DND-41 (cell line): ENCODE measurements around the gene SLC39A10.
"Not testable (repeated sequence)": the region's sequence is repeated elsewhere in the genome, so short reads cannot be mapped to it uniquely, and the experiment has no call there.

Experiments used
- ATAC-seq: fragments of 200-7000 bp; cut with Tn5 transposase; 3 replicates; pipeline ENCODE4 v1.9.1; 2021; ENCODE audit warnings: low read depth; ENCODE audit not compliant: insufficient read depth
- DNase-seq: peaks from one replicate; pipeline ENCODE4 v3.0.0-alpha.2; 2020
- H2AFZ ChIP-seq: 2 replicates; pipeline ENCODE4 v1.6.0; 2012; ENCODE audit warnings: low read depth, low read length
- H3K27ac ChIP-seq: 2 replicates; pipeline ENCODE4 v1.5.1; 2012; ENCODE audit warnings: low read length, inconsistent platforms
- H3K27me3 ChIP-seq: fragments of 200-600 bp; sonication (generic); 2 replicates; pipeline ENCODE4 v1.6.0; 2012; ENCODE audit warnings: low read length, mild to moderate bottlenecking, inconsistent platforms; ENCODE audit not compliant: insufficient read depth, poor library complexity
- H3K36me3 ChIP-seq: 2 replicates; pipeline ENCODE4 v1.5.1; 2012; ENCODE audit warnings: low read length, inconsistent platforms; ENCODE audit not compliant: insufficient read depth
- H3K4me1 ChIP-seq: 2 replicates; pipeline ENCODE4 v1.5.1; 2012; ENCODE audit warnings: mild to moderate bottlenecking, low read length; ENCODE audit not compliant: insufficient read depth
- H3K4me2 ChIP-seq: 2 replicates; pipeline ENCODE4 v1.6.0; 2012; ENCODE audit warnings: mild to moderate bottlenecking, moderate library complexity, low read length, inconsistent platforms; ENCODE audit not compliant: insufficient read depth
- H3K4me3 ChIP-seq, 2 experiments: fragments of 200-600 bp in 1 of 2; shearing (Covaris generic) in 1 of 2; 2 replicates each; pipeline ENCODE4 v1.5.1; 2012 to 2016; ENCODE audit warnings: inconsistent platforms in 2 of 2, low read length in 2 of 2, mild to moderate bottlenecking in 2 of 2, low read depth in 1 of 2, moderate library complexity in 1 of 2
- H3K79me2 ChIP-seq: 2 replicates; pipeline ENCODE4 v1.6.0; 2012; ENCODE audit warnings: low read length, inconsistent platforms; ENCODE audit not compliant: insufficient read depth
- H3K9ac ChIP-seq: 2 replicates; pipeline ENCODE4 v1.6.0; 2012; ENCODE audit warnings: low read depth, mild to moderate bottlenecking, inconsistent platforms, low read length, moderate library complexity
- H3K9me3 ChIP-seq: 2 replicates; pipeline ENCODE4 v1.5.1; 2012; ENCODE audit warnings: low read length, moderate library complexity, mild to moderate bottlenecking, inconsistent platforms; ENCODE audit not compliant: insufficient read depth, severe bottlenecking
- H4K20me1 ChIP-seq: 2 replicates; pipeline ENCODE4 v1.6.0; 2012; ENCODE audit warnings: low read length; ENCODE audit not compliant: insufficient read depth
- CTCF ChIP-seq: IDR thresholded peaks from 2 replicates; pipeline ENCODE4 v1.5.1; 2012; ENCODE audit warnings: borderline replicate concordance, low read length, moderate library complexity, mild to moderate bottlenecking; ENCODE audit not compliant: poor library complexity, severe bottlenecking; ENCODE audit errors: extremely low read depth
- EZH2 ChIP-seq: IDR thresholded peaks from 3 replicates; pipeline ENCODE4 v1.6.1; 2012; ENCODE audit warnings: borderline replicate concordance, low read depth, mild to moderate bottlenecking, moderate library complexity, low read length, inconsistent platforms; ENCODE audit not compliant: severe bottlenecking

Gene SLC39A10

GRCh38 chr2:195639959-195640358 lies 17.1 kb upstream of the SLC39A10 start:
- Histone ChIP-seq H3K4me1 (peaks cover under 1% of the 10 kb centered on the region; the same call in 1 of the 2 replicates), H3K27ac (no peak overlapping the region), H3K9ac (no peak overlapping the region), H2AFZ (no peak overlapping the region), H3K4me2 (no peak overlapping the region), H3K9me3 (no peaks in the 10 kb centered on the region), H4K20me1 (no peaks in the 10 kb centered on the region), H3K27me3 (no peaks in the 10 kb centered on the region), H3K79me2 (no peaks in the 10 kb centered on the region), H3K4me3 (no peak overlapping the region), H3K36me3 (no peaks in the 10 kb centered on the region)
- ATAC-seq, result no peak
- no peak for DNase-seq
- TF ChIP-seq EZH2 (no peak), CTCF (no peak)

GRCh38 chr2:195642027-195642678 lies 14.9 kb upstream of the SLC39A10 start:
- no peaks in the 10 kb centered on the region for H3K79me2 ChIP-seq
- DNase-seq (no peak), ATAC-seq (no peak)
- no peak for TF ChIP-seq CTCF
- no peak for TF ChIP-seq EZH2
- no peaks in the 10 kb centered on the region for H3K36me3 ChIP-seq
- H3K9ac ChIP-seq, result no peak overlapping the region
- peaks cover 22% of the 10 kb centered on the region for H3K4me1 ChIP-seq
- H3K9me3 ChIP-seq, result no peaks in the 10 kb centered on the region
- no peak overlapping the region for H3K27ac ChIP-seq
- no peak overlapping the region for H3K4me3 ChIP-seq
- H3K4me2 ChIP-seq, result no peak overlapping the region
- H3K27me3 ChIP-seq, result no peaks in the 10 kb centered on the region
- H2AFZ ChIP-seq, result no peak overlapping the region
- no peaks in the 10 kb centered on the region for H4K20me1 ChIP-seq

- no peak overlapping the region for H2AFZ ChIP-seq
- H3K4me2 ChIP-seq, result no peak overlapping the region
- H4K20me1 ChIP-seq, result no peaks in the 10 kb centered on the region
Measured at GRCh38 chr2:195642679-195643068, 14.4 kb upstream of the SLC39A10 start.

GRCh38 chr2:195644708-195645107 lies 12.3 kb upstream of the SLC39A10 start:
- not testable (repeated sequence) for H3K79me2 ChIP-seq, DNase-seq, H2AFZ ChIP-seq, H3K27ac ChIP-seq, H3K4me3 ChIP-seq, H3K27me3 ChIP-seq, H3K36me3 ChIP-seq, ATAC-seq, H3K9me3 ChIP-seq, H3K4me2 ChIP-seq, H4K20me1 ChIP-seq, H3K9ac ChIP-seq
- peaks cover 39% of the 10 kb centered on the region for H3K4me1 ChIP-seq

More at GRCh38 chr2:195642679-195643068, 14.4 kb upstream of the SLC39A10 start:
- no peak overlapping the region for H3K27ac ChIP-seq
- peaks cover 27% of the 10 kb centered on the region for H3K4me1 ChIP-seq
- no peak for TF ChIP-seq EZH2
- TF ChIP-seq CTCF, result no peak
- H3K4me3 ChIP-seq, result no peak overlapping the region
- no peak overlapping the region for H3K9ac ChIP-seq
- no peaks in the 10 kb centered on the region for H3K27me3 ChIP-seq
- DNase-seq, result no peak
- no peaks in the 10 kb centered on the region for H3K36me3 ChIP-seq
- no peaks in the 10 kb centered on the region for H3K79me2 ChIP-seq
- H3K9me3 ChIP-seq, result no peaks in the 10 kb centered on the region
- no peak for ATAC-seq
